Embryonic facial prominence (tissue), 1 donor: ENCODE data around the gene LOXL3.

Experiments used
- DNase-seq: peaks from one replicate; pipeline ENCODE4 v3.0.0-alpha.2; 2016; ENCODE audit errors: extremely low spot score

The LOXL3 gene

GRCh38 chr2:74505448-74506246 is 48.1 kb downstream of the LOXL3 start:
- DNase-seq, result no peak

DNA sequence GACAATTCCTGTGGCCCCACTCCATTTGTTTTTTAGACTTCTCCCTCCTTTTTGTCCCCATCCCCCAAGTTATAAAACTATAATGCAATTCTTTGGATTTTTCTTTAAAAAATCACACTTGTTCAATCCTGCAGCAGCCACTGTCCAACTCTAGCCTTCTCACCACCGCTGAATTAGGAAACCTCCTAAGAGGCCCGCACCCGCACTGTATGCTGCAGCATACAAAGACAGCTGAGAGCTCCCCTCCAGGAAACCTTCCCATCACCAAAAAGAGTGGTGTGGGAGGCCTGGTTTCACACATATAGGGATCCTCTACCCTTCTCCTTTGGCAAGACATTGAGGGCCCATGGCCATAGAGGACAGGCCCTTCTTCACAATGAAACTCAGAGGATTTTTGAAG is 49.2 kb downstream of the LOXL3 start:
- DNase-seq, result no peak

DNA sequence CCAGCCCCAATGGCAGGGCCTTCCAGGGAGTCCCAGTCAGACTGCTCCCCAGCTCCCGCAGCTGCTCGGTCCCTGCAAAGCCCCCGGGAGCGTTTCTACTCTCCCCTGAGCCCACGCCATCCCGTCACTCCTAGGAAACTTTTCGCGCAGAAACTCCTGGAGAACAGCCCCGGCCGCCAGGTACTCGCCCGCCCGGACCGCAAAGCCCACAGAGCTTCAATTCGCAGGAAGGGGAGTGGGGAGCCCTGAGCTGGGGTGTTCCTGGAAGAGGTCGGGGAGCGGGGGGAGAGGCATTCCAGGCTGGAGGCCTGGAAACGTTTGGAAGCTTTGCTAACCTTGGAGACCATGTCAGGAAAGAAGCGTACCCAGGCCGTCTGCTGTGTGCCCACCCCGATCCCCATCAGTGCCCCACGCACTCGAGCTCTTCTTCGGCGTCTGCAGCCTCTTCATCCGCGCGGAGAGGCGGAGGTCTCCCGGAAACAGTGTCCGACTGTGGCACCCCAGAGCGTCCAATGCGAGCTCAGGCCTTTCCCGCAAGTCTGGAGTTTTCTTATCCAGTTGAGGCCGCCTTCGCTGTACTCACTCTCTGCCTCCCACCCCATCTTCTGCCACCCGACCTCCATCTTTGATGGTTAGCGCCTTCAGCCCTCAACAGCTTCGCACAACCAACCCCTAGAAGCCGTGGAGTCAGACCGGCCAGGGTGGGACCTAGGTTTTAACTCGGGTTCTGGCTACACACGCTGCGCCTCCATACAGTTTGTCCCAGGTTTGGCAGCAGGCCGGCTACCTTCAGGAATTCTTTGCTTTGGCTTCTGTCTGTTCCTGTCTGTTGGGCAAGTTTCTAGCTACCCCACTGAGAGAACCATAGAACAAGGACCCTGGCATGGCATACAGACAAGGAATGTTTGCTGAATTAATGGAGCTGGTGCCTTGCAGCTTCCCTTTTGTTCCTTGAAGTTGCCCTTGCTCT is 50.0 kb downstream of the LOXL3 start:
- DNase-seq, result no peak

GRCh38 chr2:74502720-74503505 is 50.8 kb downstream of the LOXL3 start:
- DNase-seq, result no peak

- DNase-seq, result no peak
Observed at GRCh38 chr2:74502147-74502719, 51.5 kb downstream of the LOXL3 start.

- no peak for DNase-seq
Observed at GRCh38 chr2:74501335-74502071, 52.2 kb downstream of the LOXL3 start.

GRCh38 chr2:74500578-74500946 is 53.2 kb downstream of the LOXL3 start:
- DNase-seq, result no peak

GRCh38 chr2:74499940-74500577 is 53.7 kb downstream of the LOXL3 start:
- no peak for DNase-seq

DNA sequence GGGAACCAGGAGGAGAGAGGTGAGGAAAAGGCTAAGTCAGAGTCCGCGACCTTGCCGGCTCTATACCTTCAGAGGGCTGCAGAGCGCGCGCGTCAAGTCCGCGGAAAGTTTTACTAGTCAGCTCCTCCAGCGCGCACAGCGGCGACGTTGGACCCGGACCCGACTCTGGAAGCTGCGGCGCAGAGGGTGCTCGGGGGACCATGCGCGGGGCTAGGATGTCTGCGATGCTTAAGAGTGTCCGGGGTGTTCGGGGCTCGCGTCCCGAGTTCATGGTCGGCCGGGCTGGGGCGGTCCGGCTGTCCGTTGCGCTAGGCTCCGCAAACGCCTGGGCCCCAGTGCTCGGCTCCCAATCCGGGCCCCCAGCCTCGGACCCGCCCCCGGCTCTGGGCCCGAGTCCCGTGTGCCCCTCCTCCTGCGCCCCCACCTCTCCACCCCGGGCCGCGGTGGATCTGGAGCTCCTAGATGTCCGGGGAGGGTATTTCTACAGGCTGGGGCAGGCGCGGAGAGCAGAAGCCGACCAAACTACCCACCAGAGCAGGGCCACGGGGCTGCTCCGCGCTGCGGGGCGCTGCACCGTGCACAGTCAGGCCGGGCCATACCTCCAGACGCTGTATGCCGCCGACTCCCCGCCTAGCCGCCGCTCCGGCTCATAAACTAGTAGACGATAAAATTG is 54.3 kb downstream of the LOXL3 start, which contains the start of gene LBX2:
LBX2 (minus strand) TSS at position 337 of the 673 bp plus-strand sequence; CDS start at position 271, 66 bp downstream.
- no peak for DNase-seq

GRCh38 chr2:74498500-74499266 is 55.1 kb downstream of the LOXL3 start:
- DNase-seq, result no peak

- DNase-seq, result no peak
Observed at GRCh38 chr2:74497777-74498499, 55.8 kb downstream of the LOXL3 start.

- DNase-seq, result no peak
Observed at GRCh38 chr2:74496997-74497776, 56.6 kb downstream of the LOXL3 start.

- no peak for DNase-seq
Observed at GRCh38 chr2:74495440-74495839, 58.3 kb downstream of the LOXL3 start.

DNA sequence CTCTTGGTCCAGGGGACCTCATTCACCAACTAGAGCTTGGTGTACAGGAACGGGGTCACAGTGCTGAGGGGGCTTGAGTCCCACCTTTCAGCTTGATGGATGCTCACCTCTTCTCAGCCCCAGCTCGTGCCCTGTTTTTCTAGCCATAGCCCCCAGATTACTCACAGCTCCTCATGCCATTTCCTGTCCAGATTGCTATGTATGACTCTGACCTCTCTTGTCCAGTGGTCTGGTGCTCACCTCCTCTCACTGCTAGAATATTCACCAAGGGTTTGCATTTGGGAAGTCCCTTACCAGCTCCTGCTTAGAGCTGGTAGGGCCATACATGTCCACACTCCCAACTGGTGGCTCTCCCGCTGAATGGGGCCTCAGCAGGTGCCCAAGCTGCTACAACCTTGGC is 60.2 kb downstream of the LOXL3 start:
- no peak for DNase-seq

GRCh38 chr2:74491648-74492544 is 61.8 kb downstream of the LOXL3 start:
- no peak for DNase-seq

GRCh38 chr2:74489906-74490305 is 63.8 kb downstream of the LOXL3 start:
- no peak for DNase-seq
